ENCODE data around the gene BNC2.

- TF ChIP-seq ZSCAN9 (CRISPR knock-in tag; IDR thresholded peaks at IDR 0.05; ENCODE audit: borderline replicate concordance): no peak
- TF ChIP-seq RAD21 (CRISPR knock-in tag; IDR thresholded peaks at IDR 0.05): no peak
- no peak for TF ChIP-seq KLF9 (CRISPR knock-in tag; IDR thresholded peaks at IDR 0.05; ENCODE audit: low read depth)
- no peak for TF ChIP-seq CTCF (CRISPR knock-in tag; IDR thresholded peaks at IDR 0.05)
- no peak for TF ChIP-seq CEBPB (IDR thresholded peaks at IDR 0.05; ENCODE audit: borderline replicate concordance, low read depth, low read length)
- no peak for TF ChIP-seq ZFP36L1 (CRISPR knock-in tag; IDR thresholded peaks at IDR 0.05)
- TF ChIP-seq FOXP1 (IDR thresholded peaks at IDR 0.05): no peak
- TF ChIP-seq FOXP1 (CRISPR knock-in tag; IDR thresholded peaks at IDR 0.05): no peak
- TF ChIP-seq ATF7 (IDR thresholded peaks at IDR 0.05): no peak
- TF ChIP-seq ATF7 (CRISPR knock-in tag; IDR thresholded peaks at IDR 0.05): no peak
- no peak for TF ChIP-seq BCL6 (CRISPR knock-in tag; IDR thresholded peaks at IDR 0.05)
- no peak for TF ChIP-seq NR2F2 (IDR thresholded peaks at IDR 0.05; ENCODE audit: borderline replicate concordance, low read depth)
- TF ChIP-seq HCFC1 (IDR thresholded peaks at IDR 0.05; ENCODE audit: low read depth, low read length): no peak
- TF ChIP-seq ZSCAN31 (CRISPR knock-in tag; IDR thresholded peaks at IDR 0.05; ENCODE audit: low read depth): no peak
- TF ChIP-seq JUND (CRISPR knock-in tag; IDR thresholded peaks at IDR 0.05): no peak
- no peak for TF ChIP-seq POLR2A (IDR thresholded peaks at IDR 0.05; ENCODE audit: insufficient read depth in 1 of 2, low read depth in 2 of 2, low read length in 2 of 2)
Observed at GRCh38 chr9:16501141-16501540, 369.3 kb downstream of the BNC2 start.
